PC-3 (cell line): ENCODE measurements around the gene GTF2A2. TPM values are rescaled to one million over a fixed set of nuclear protein-coding genes. Genes with fewer than 3 reads are reported as not detected.
A peak's percentile ranks its signal among the peaks of the same experiment; 100 is the strongest.

ENCODE experiments used
- ATAC-seq: fragments of 200-7000 bp; cut with Tn5 transposase; 2 replicates; pipeline ENCODE4 v1.9.1; 2020; ENCODE audit warnings: mild to moderate bottlenecking, moderate library complexity
- BruUV-seq: library from RNA; stranded (reverse); fragments of 400-500 nt; replicated peaks from 2 replicates; lab custom pipeline; 2021; lab: Mats Ljungman, UMichigan
- CTCF ChIA-PET: fragments of 300-600 bp; sonication (Branson Sonifier 250); formaldehyde crosslinking; loops from one replicate; lab custom pipeline; 2022; ENCODE audit warnings: antibody characterized with exemption; lab: Charles Lee
- POLR2A ChIA-PET: fragments of 300-600 bp; sonication (Branson Sonifier 250); formaldehyde crosslinking; loops from one replicate; lab custom pipeline; 2022; ENCODE audit warnings: antibody characterized with exemption; ENCODE audit not compliant: unreplicated experiment; lab: Charles Lee
- DNase-seq: peaks from one replicate; pipeline ENCODE4 v3.0.0-alpha.2; 2015
- H2AFZ ChIP-seq: fragments of 300-600 bp; sonication (generic); 2 replicates; pipeline ENCODE4 v1.6.0; 2016; ENCODE audit warnings: antibody characterized with exemption, low read length
- H3F3A ChIP-seq: fragments of 300-600 bp; sonication (generic); one replicate; pipeline ENCODE4 v1.6.0; 2017; ENCODE audit warnings: antibody characterized with exemption, low read length, control low read depth, mild to moderate bottlenecking; ENCODE audit not compliant: unreplicated experiment
- H3K27ac ChIP-seq: fragments of 300-600 bp; sonication (generic); 2 replicates; pipeline ENCODE4 v1.5.1; 2016; ENCODE audit warnings: mild to moderate bottlenecking, low read length
- H3K27me3 ChIP-seq: fragments of 300-600 bp; sonication (generic); 2 replicates; pipeline ENCODE4 v1.6.1; 2016; ENCODE audit warnings: low read length, mixed read lengths
- H3K36me3 ChIP-seq: fragments of 300-600 bp; sonication (generic); 2 replicates; pipeline ENCODE4 v1.6.1; 2016; ENCODE audit warnings: low read depth, mixed run types, low read length, mixed read lengths
- H3K4me1 ChIP-seq: fragments of 300-600 bp; sonication (generic); 2 replicates; pipeline ENCODE4 v1.5.1; 2016; ENCODE audit warnings: low read length; ENCODE audit not compliant: insufficient read depth
- H3K4me2 ChIP-seq: fragments of 300-600 bp; sonication (generic); 2 replicates; pipeline ENCODE4 v1.6.0; 2016; ENCODE audit warnings: low read length
- H3K4me3 ChIP-seq: fragments of 300-600 bp; sonication (generic); 2 replicates; pipeline ENCODE4 v1.5.1; 2016; ENCODE audit warnings: mild to moderate bottlenecking, low read length, mixed read lengths
- H3K79me2 ChIP-seq: fragments of 300-600 bp; sonication (generic); 2 replicates; pipeline ENCODE4 v1.6.1; 2017; ENCODE audit warnings: low read length, mixed read lengths
- H3K9ac ChIP-seq: fragments of 300-600 bp; sonication (generic); 2 replicates; pipeline ENCODE4 v1.6.0; 2016; ENCODE audit warnings: mild to moderate bottlenecking, low read length
- H3K9me2 ChIP-seq: fragments of 300-600 bp; sonication (generic); replicated peaks from 2 replicates; pipeline ENCODE4 v1.6.1; 2016; ENCODE audit warnings: mixed run types, low read length, mixed read lengths
- H3K9me3 ChIP-seq: fragments of 300-600 bp; sonication (generic); 2 replicates; pipeline ENCODE4 v1.6.1; 2016; ENCODE audit warnings: low read length, mixed read lengths
- H4K20me1 ChIP-seq: fragments of 300-600 bp; sonication (generic); 2 replicates; pipeline ENCODE4 v1.6.1; 2016; ENCODE audit warnings: low read length, mixed read lengths
- EZH2 ChIP-seq: fragments of 300-600 bp; sonication (generic); IDR thresholded peaks from one replicate; pipeline ENCODE4 v1.6.1; 2017; ENCODE audit warnings: antibody characterized with exemption, mild to moderate bottlenecking, low read length; ENCODE audit not compliant: unreplicated experiment
- EZH2phosphoT487 ChIP-seq: fragments of 300-600 bp; sonication (generic); IDR thresholded peaks from 2 replicates; pipeline ENCODE4 v1.6.1; 2018; ENCODE audit warnings: mild to moderate bottlenecking, antibody characterized with exemption, low read length, borderline replicate concordance
- intact Hi-C: fragments of 100-400 bp; cut with micrococcal nuclease; formaldehyde crosslinking; loops from 2 replicates; pipeline ENCODE4 v1.9.0; 2023
- total RNA-seq: library from RNA; depleted of rRNA; stranded (reverse); fragments of >200 nt; gene quantifications from 2 replicates; pipeline ENCODE4 v1.2.3, GENCODE V29; 2014
- TF ChIP-seq, protein P1 (sequence below): fragments of 300-600 bp; sonication (generic); conservative IDR thresholded peaks from 2 replicates; pipeline ENCODE4 v1.5.1; 2017; ENCODE audit warnings: antibody characterized with exemption, low read depth, mild to moderate bottlenecking, low read length

GTF2A2 gene
- total RNA-seq, 1 experiment from 2014 or later: 83.9 TPM

DNA sequence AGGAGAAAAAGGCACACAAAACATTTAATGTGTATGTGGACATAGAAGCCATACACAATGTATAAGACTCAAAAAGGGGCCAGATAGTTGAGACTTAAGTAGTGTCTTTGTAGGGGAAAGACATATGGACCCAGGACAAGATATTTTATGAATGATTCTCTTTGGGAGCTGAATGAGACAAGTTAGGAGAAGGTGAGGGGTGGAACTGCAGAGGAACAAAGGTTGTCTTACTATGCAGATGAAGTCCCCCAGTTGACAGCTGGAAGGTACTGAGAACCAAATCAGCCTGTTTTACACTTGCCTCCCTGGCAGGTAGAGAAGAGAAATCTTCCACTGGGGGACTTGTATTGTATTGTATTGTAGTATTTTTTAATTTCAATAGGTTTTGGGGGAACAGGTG is 60.7 kb downstream of the GTF2A2 start:
- no peaks in the 10 kb centered on the region for H3K9me3 ChIP-seq
- TF ChIP-seq EZH2phosphoT487 (no peak), EZH2 (no peak)
- TF ChIP-seq, protein P1, sequence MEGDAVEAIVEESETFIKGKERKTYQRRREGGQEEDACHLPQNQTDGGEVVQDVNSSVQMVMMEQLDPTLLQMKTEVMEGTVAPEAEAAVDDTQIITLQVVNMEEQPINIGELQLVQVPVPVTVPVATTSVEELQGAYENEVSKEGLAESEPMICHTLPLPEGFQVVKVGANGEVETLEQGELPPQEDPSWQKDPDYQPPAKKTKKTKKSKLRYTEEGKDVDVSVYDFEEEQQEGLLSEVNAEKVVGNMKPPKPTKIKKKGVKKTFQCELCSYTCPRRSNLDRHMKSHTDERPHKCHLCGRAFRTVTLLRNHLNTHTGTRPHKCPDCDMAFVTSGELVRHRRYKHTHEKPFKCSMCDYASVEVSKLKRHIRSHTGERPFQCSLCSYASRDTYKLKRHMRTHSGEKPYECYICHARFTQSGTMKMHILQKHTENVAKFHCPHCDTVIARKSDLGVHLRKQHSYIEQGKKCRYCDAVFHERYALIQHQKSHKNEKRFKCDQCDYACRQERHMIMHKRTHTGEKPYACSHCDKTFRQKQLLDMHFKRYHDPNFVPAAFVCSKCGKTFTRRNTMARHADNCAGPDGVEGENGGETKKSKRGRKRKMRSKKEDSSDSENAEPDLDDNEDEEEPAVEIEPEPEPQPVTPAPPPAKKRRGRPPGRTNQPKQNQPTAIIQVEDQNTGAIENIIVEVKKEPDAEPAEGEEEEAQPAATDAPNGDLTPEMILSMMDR: no peak
- H3K9ac ChIP-seq: no peak overlapping the region
- H3K4me1 ChIP-seq: peaks cover 15% of the 10 kb centered on the region
- no TSS peak for BruUV-seq
- POLR2A ChIA-PET: no interaction called here
- no peaks in the 10 kb centered on the region for H3K79me2 ChIP-seq
- H3K4me3 ChIP-seq: no peak overlapping the region
- H3K27me3 ChIP-seq: no peaks in the 10 kb centered on the region
- H2AFZ ChIP-seq: no peak overlapping the region
- no peak overlapping the region for H3K27ac ChIP-seq
- H3K4me2 ChIP-seq: no peak overlapping the region
- no peaks in the 10 kb centered on the region for H3K36me3 ChIP-seq
- no peaks in the 10 kb centered on the region for H4K20me1 ChIP-seq
- no peaks in the 10 kb centered on the region for H3K9me2 ChIP-seq
- no peaks in the 10 kb centered on the region for H3F3A ChIP-seq
- ATAC-seq (no peak), DNase-seq (no peak)
- intact Hi-C loops: no loop called here
- CTCF ChIA-PET: no interaction called here

- no peaks in the 10 kb centered on the region for H3K9me3 ChIP-seq
- DNase-seq (no peak), ATAC-seq (no peak)
- TF ChIP-seq EZH2phosphoT487: no peak
- no peak for TF ChIP-seq EZH2
- no peak overlapping the region for H3K4me3 ChIP-seq
- H3F3A ChIP-seq: no peaks in the 10 kb centered on the region
- H3K9ac ChIP-seq: no peak overlapping the region
- H4K20me1 ChIP-seq: no peaks in the 10 kb centered on the region
- no peak overlapping the region for H2AFZ ChIP-seq
- no peaks in the 10 kb centered on the region for H3K27me3 ChIP-seq
- H3K36me3 ChIP-seq: no peaks in the 10 kb centered on the region
- no peaks in the 10 kb centered on the region for H3K79me2 ChIP-seq
- H3K4me2 ChIP-seq: no peak overlapping the region
- CTCF ChIA-PET: no interaction called here
- no peaks in the 10 kb centered on the region for H3K9me2 ChIP-seq
- peak overlapping the region; percentile 69 for H3K27ac ChIP-seq
- POLR2A ChIA-PET: no interaction called here
- no TSS peak for BruUV-seq
- H3K4me1 ChIP-seq: peaks cover 15% of the 10 kb centered on the region
- intact Hi-C loops: no loop called here
Observed at GRCh38 chr15:59595434-59595915, 61.8 kb downstream of the GTF2A2 start.

- Histone ChIP-seq H3K36me3 (no peaks in the 10 kb centered on the region), H3K27me3 (no peaks in the 10 kb centered on the region), H3K4me3 (no peak overlapping the region), H3K9me2 (no peaks in the 10 kb centered on the region), H3K27ac (peak overlapping the region; percentile 69), H3K4me1 (peaks cover 15% of the 10 kb centered on the region), H3K9ac (no peak overlapping the region), H2AFZ (no peak overlapping the region), H3K4me2 (0 out of 2 replicates have a peak overlapping the region, but pooled peaks have one; percentile 7), H3K9me3 (no peaks in the 10 kb centered on the region), H3F3A (no peaks in the 10 kb centered on the region), H4K20me1 (no peaks in the 10 kb centered on the region), H3K79me2 (no peaks in the 10 kb centered on the region)
- BruUV-seq: no TSS peak
- intact Hi-C loops: no loop called here
- ChIA-PET POLR2A (interaction anchor here (0.7 kb wide), 1 partner anchor 43 kb away, joined by 3 read pairs; no protein-coding TSS in a partner anchor), CTCF (no interaction called here)
- DNase-seq: no peak
- TF ChIP-seq EZH2phosphoT487: no peak
- no peak for TF ChIP-seq EZH2
- TF ChIP-seq, protein P1: no peak
- ATAC-seq: no peak
Observed at GRCh38 chr15:59594991-59595390, 62.3 kb downstream of the GTF2A2 start.
